GM12865 (cell line): Measurements from ENCODE around the gene PTPRR.
A peak's percentile ranks its signal among the peaks of the same experiment; 100 is the strongest.

ENCODE experiments used
- DNase-seq: peaks from one replicate; pipeline ENCODE4 v3.0.0; 2010; ENCODE audit warnings: low read depth
- H3K4me3 ChIP-seq: 2 replicates; pipeline ENCODE4 v1.5.1; 2011; ENCODE audit warnings: mild to moderate bottlenecking, low read depth, low read length, control low read depth
- TF ChIP-seq, protein P1 (sequence below): IDR thresholded peaks from 2 replicates; pipeline ENCODE4 v1.5.1; 2011; ENCODE audit warnings: low read length, control low read depth, low read depth, inconsistent platforms; ENCODE audit not compliant: insufficient read depth; ENCODE audit errors: missing control alignments

The PTPRR gene

DNA sequence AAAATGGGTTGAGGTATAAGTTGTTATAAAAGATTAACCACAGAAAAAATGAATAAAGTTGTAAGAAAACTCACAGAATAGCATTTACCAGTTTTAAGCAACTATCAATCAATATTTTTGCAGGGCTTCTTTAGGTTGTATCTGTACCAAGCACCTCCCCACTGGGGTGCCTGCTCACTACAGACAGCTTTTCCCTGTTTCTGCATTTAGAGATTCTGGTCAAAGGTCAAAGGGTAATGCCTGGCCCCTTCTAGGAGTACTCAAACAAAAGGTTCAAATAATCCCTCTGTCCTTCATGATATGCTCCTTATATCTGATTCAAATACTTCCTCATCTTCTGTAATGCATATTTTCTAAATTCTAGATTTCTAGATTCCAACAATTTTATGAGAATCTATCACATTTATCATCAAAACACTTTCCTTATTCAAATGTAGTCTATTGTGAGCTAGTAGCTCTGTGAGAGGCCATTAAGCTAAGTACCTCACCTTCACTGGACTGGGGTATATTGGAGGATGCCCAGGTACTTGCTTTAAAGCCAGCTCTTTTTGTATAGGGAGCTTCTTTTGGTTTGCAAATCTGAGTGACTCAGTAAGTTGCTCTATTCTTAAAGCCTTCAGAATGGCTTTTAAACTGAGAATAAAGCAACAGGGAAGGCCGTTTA lies 162.6 kb downstream of the PTPRR start:
- TF ChIP-seq, protein P1, sequence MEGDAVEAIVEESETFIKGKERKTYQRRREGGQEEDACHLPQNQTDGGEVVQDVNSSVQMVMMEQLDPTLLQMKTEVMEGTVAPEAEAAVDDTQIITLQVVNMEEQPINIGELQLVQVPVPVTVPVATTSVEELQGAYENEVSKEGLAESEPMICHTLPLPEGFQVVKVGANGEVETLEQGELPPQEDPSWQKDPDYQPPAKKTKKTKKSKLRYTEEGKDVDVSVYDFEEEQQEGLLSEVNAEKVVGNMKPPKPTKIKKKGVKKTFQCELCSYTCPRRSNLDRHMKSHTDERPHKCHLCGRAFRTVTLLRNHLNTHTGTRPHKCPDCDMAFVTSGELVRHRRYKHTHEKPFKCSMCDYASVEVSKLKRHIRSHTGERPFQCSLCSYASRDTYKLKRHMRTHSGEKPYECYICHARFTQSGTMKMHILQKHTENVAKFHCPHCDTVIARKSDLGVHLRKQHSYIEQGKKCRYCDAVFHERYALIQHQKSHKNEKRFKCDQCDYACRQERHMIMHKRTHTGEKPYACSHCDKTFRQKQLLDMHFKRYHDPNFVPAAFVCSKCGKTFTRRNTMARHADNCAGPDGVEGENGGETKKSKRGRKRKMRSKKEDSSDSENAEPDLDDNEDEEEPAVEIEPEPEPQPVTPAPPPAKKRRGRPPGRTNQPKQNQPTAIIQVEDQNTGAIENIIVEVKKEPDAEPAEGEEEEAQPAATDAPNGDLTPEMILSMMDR = no peak
- H3K4me3 ChIP-seq = no peak overlapping the region
- DNase-seq = no peak

DNA sequence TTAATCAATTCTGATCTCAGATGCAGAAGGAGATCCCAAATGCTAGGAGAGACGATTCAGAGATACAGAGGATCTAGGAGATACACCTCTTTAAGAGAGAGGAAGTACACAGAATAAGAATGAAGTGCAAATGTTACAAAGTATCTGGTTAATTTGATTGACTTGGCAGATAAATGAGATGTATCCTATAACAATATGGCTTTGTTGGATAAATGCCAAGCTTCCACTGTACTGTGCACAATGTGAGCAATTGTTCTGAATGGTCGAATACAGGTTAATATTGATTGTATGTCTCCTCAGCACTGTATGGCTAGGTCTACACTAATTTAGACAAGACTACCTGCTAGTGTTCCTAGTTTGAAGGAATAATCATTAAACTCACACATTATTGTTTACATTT lies 163.7 kb downstream of the PTPRR start:
- TF ChIP-seq, protein P1 = no peak
- DNase-seq = no peak
- no peak overlapping the region for H3K4me3 ChIP-seq

DNA sequence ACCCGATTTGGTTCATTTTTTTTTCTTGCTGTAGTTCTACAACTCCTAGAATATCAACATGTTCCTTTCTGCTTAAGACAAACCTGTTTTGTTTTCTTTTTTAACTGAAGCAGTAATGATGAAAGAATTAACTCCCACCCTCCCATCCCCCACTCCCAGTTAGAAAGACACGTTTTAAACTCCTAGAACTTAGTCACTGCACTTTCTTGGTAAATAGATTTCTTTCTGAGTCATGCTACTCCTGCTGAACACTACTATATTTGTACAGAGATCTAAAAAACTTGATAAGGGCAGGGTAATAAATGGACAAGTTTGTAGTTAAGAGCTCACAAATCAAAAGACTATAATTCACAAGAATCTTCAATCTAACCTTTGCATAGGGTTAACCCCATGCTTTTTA lies 164.4 kb downstream of the PTPRR start:
- no peak overlapping the region for H3K4me3 ChIP-seq
- TF ChIP-seq, protein P1 = no peak
- DNase-seq = no peak

DNA sequence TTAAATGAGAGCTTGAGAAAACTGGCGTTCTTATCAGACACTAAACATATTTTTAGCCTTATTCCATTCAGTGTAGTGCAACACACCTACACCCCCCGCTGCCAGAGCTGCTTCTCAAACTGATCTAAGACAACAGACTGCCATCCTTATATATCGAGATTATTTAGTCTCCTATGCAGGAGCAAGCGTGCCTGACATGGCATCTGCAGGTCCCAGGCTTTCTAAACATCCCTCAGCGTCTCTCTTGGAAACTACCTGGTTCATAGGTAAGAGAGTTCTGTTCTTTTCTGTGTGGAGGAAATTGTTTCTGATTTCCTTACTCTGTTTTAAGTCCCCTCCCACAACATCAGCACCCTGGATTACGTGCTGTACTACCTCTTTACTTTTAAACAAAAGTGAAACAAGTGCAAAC lies 166.2 kb downstream of the PTPRR start:
- peak; percentile 3 for DNase-seq

DNA sequence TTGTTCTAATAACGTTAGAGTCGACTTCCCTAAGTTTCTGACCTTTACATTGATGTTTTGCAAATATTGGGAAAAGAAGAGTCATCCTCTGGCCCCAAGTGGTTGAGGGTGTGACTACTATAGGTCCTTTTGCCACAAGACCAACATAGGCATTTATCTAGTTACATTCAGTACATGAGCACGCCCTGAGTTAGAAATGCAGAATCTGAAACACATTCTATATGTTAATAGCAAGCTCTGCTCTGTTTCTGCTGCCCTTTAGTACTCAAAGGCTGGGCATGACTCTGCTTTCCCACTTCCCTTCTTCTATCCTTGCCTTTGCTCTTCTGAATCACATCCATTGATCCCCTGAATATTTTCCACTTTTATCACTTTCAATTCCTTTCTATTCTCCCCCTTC lies 168.2 kb downstream of the PTPRR start:
- DNase-seq = no peak

More for the DNA sequence above, 166.2 kb downstream of the PTPRR start:
- peak overlapping the region; percentile 27 for H3K4me3 ChIP-seq
- TF ChIP-seq, protein P1 = no peak

DNA sequence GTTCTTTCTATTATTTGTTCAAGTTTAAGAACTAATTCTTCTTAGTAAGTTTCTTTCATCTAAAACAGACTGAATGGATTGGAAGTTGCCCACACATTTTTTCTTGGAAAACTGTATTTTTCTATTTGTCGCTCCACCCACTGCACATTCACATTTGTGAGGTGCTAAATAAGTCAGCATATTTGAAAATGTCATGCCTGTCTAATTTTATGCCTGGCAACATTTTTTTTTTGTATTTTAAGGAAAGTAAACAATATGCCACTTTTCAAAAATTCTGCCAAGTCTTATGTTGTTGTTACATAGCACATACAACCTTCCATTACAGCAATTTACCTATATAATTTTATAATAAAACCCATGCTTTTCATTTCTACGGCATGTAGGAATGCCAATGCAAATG lies 170.6 kb downstream of the PTPRR start:
- no peak overlapping the region for H3K4me3 ChIP-seq
- DNase-seq = no peak
- TF ChIP-seq, protein P1 = no peak

More for the DNA sequence above, 168.2 kb downstream of the PTPRR start:
- TF ChIP-seq, protein P1 = no peak
- H3K4me3 ChIP-seq = no peak overlapping the region

DNA sequence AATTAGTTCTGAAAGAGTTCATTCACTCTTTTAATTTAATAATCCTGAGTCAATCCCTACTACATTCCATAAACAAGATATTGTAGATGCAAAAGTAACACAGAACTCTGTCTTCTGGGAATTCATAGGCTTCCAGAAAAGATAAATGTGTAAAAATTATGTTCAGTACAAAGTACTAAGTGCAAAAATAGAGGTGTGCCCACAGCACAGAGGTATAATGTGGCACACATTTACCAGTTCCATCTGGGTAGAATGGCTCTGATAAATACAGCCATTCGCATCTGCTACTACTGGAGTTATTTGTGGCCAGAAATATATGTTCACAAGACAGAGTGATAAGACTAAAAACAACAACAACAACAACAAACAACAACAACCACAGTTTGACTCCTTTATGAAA lies 171.7 kb downstream of the PTPRR start:
- DNase-seq = no peak
- H3K4me3 ChIP-seq = no peak overlapping the region
- TF ChIP-seq, protein P1 = no peak
